Measurements from ENCODE around the gene NAA80.

NAA80 gene

GRCh38 chr3:50331364-50331907 is 32.2 kb upstream of the NAA80 start:
- POLR2A ChIA-PET: no interaction called here
- CTCF ChIA-PET: interaction anchor here (1.9 kb wide), 1 partner anchor 10 kb away, joined by 7 read pairs; the partner anchor contains the start of gene HYAL2
- TF ChIP-seq CTCF (IDR thresholded peaks at IDR 0.05; ENCODE audit: insufficient read depth, low read length, missing control alignments): no peak
- no peak for DNase-seq (ENCODE audit: low read depth, low spot score)
- no peak overlapping the region for H3K4me3 ChIP-seq (ENCODE audit: low read depth, low read length)

GRCh38 chr3:50330330-50330729 is 31.1 kb upstream of the NAA80 start:
- POLR2A ChIA-PET: no interaction called here

GRCh38 chr3:50327943-50328691 is 28.9 kb upstream of the NAA80 start, which contains the start of gene TUSC2:
TSS of gene TUSC2 (minus strand) at chr3:50328223. CDS start at chr3:50328099, 124 bp downstream.
- peak; percentile 64 for DNase-seq (ENCODE audit: low read depth, low spot score)
- CTCF ChIA-PET: interaction anchor here (1.6 to 3.9 kb wide), 5 partner anchors 9 to 134 kb away, joined by 5 to 29 read pairs (median 7); no protein-coding TSS in a partner anchor
- H3K4me3 ChIP-seq (ENCODE audit: low read depth, low read length): peak within 1 kb of the TSS; percentile 83
- no peak for TF ChIP-seq CTCF (IDR thresholded peaks at IDR 0.05; ENCODE audit: insufficient read depth, low read length, missing control alignments)
- POLR2A ChIA-PET: interaction anchor here (0.6 to 2.2 kb wide), 6 partner anchors 9 to 231 kb away, joined by 3 to 31 read pairs (median 4); partner anchors contain the start of gene IFRD2

More at GRCh38 chr3:50330330-50330729, 31.1 kb upstream of the NAA80 start:
- CTCF ChIA-PET: interaction anchor here (1.9 kb wide), 1 partner anchor 9 kb away, joined by 7 read pairs; the partner anchor contains the start of gene HYAL2
- TF ChIP-seq CTCF (IDR thresholded peaks at IDR 0.05; ENCODE audit: insufficient read depth, low read length, missing control alignments): no peak
- no peak overlapping the region for H3K4me3 ChIP-seq (ENCODE audit: low read depth, low read length)
- DNase-seq (ENCODE audit: low read depth, low spot score): no peak

GRCh38 chr3:50327129-50327528 is 27.9 kb upstream of the NAA80 start:
- CTCF ChIA-PET: interaction anchor here (0.8 to 3.9 kb wide), 6 partner anchors 10 to 133 kb away, joined by 3 to 29 read pairs (median 6); partner anchors contain the start of genes HYAL3 and NAA80
- no peak for DNase-seq (ENCODE audit: low read depth, low spot score)
- H3K4me3 ChIP-seq (ENCODE audit: low read depth, low read length): peak overlapping the region; percentile 83
- no peak for TF ChIP-seq CTCF (IDR thresholded peaks at IDR 0.05; ENCODE audit: insufficient read depth, low read length, missing control alignments)
- POLR2A ChIA-PET: interaction anchor here (0.6 to 2.2 kb wide), 4 partner anchors 9 to 63 kb away, joined by 3 to 31 read pairs (median 6); partner anchors contain the start of gene IFRD2

- no peak for TF ChIP-seq CTCF (IDR thresholded peaks at IDR 0.05; ENCODE audit: insufficient read depth, low read length, missing control alignments)
- ChIA-PET CTCF (interaction anchor here (0.5 to 3.9 kb wide), 7 partner anchors 10 to 132 kb away, joined by 3 to 29 read pairs (median 4); partner anchors contain the start of genes HYAL3 and NAA80), POLR2A (no interaction called here)
- no peak overlapping the region for H3K4me3 ChIP-seq (ENCODE audit: low read depth, low read length)
- DNase-seq (ENCODE audit: low read depth, low spot score): no peak
These were observed 27.0 kb upstream of the NAA80 start for GRCh38 chr3:50326182-50326541.

Data from AG04449 (cell line).